HG03520 (cell line): ENCODE measurements around the gene RERE.

ENCODE experiments used
- ATAC-seq: cut with Tn5 transposase; IDR thresholded peaks from one replicate; pipeline ENCODE4 v1.9.1; 2021; ENCODE audit warnings: mild to moderate bottlenecking, moderate library complexity; ENCODE audit not compliant: unreplicated experiment

The RERE gene

GRCh38 chr1:8419172-8419571 is 398.3 kb downstream of the RERE start:
- ATAC-seq: no peak

GRCh38 chr1:8418301-8418700 is 399.1 kb downstream of the RERE start:
- no peak for ATAC-seq

GRCh38 chr1:8417625-8418024 is 399.8 kb downstream of the RERE start:
- no peak for ATAC-seq

GRCh38 chr1:8416881-8417280 is 400.6 kb downstream of the RERE start:
- no peak for ATAC-seq

- ATAC-seq: no peak
Measured at GRCh38 chr1:8415526-8416278, 401.7 kb downstream of the RERE start.

GRCh38 chr1:8412183-8412831 is 405.1 kb downstream of the RERE start:
- ATAC-seq: no peak

GRCh38 chr1:8411803-8412182 is 405.6 kb downstream of the RERE start:
- no peak for ATAC-seq

- no peak for ATAC-seq
Measured at GRCh38 chr1:8410791-8411190, 406.6 kb downstream of the RERE start.

GRCh38 chr1:8409606-8410005 is 407.8 kb downstream of the RERE start:
- ATAC-seq: no peak

- no peak for ATAC-seq
Measured at GRCh38 chr1:8409106-8409505, 408.3 kb downstream of the RERE start.

GRCh38 chr1:8408151-8408839 is 409.1 kb downstream of the RERE start:
- ATAC-seq: no peak

GRCh38 chr1:8407652-8408051 is 409.8 kb downstream of the RERE start:
- no peak for ATAC-seq

- ATAC-seq: no peak
Measured at GRCh38 chr1:8406960-8407359, 410.5 kb downstream of the RERE start.

- no peak for ATAC-seq
Measured at GRCh38 chr1:8406011-8406410, 411.4 kb downstream of the RERE start.

- ATAC-seq: no peak
Measured at GRCh38 chr1:8404460-8405370, 412.7 kb downstream of the RERE start.

- ATAC-seq: no peak
Measured at GRCh38 chr1:8402109-8402710, 415.2 kb downstream of the RERE start.

- ATAC-seq: no peak
Measured at GRCh38 chr1:8398677-8399076, 418.8 kb downstream of the RERE start.

- ATAC-seq: no peak
Measured at GRCh38 chr1:8398086-8398485, 419.4 kb downstream of the RERE start.

GRCh38 chr1:8397511-8397910 is 419.9 kb downstream of the RERE start:
- peak; percentile 28 for ATAC-seq

GRCh38 chr1:8396786-8397406 is 420.5 kb downstream of the RERE start:
- ATAC-seq: peak; percentile 54
